GM18499 (cell line): Measurements from ENCODE around the gene TLK2.

Source experiments
- ATAC-seq: cut with Tn5 transposase; IDR thresholded peaks from one replicate; pipeline ENCODE4 v1.9.1; 2021; ENCODE audit warnings: moderate number of reproducible peaks; ENCODE audit not compliant: insufficient read depth, unreplicated experiment

The TLK2 gene

DNA sequence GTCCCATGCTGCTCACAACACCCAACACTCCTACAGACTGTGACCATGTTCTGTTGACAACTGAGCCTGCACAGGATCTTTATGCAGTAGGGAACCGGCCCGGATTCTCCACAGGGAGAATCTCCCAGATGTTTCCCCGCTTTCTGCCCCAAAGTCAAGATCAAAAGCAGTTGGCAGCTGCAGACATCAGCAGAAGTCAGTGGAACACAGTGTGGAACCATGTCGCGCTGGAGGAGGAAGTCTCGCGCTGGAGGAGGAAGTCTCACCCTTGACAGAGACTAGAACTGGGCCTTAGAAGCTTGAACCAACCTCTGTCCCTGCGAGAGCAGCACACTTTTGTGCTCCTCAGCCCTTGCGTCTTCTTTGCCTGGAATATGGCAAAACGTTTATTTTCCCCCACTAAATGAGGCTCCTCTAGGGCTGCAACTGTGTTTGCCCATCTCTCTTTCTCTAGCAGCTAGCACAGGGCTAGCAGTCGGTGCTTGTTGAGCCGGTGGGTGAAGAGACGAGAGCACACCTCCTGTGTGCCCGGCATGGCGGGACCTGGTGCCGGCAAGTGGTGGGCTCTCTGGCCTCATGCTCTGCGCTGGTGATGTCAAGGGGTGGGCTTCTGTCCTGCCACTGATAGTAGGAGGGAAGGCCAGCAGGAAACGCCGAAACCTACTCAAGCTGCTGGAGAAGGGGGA, 146.7 kb downstream of the TLK2 start:
- ATAC-seq, result no peak

DNA sequence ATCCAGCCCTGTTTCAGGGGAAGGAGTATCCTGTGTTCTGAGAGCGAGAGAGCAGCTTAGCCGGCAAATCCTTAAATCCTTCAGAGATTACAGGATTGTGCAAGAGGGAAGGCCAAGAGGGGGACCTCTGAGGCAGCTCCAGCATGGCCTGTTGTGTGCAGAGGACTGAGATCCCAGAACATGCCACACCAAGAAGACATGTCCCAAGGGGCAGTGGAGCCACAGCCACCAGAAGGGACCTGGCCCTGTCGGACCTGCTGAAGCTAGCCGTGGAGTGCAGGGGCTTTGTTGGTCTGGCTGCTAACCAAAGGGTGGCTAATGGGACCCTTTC, 147.2 kb downstream of the TLK2 start:
- ATAC-seq, result no peak

DNA sequence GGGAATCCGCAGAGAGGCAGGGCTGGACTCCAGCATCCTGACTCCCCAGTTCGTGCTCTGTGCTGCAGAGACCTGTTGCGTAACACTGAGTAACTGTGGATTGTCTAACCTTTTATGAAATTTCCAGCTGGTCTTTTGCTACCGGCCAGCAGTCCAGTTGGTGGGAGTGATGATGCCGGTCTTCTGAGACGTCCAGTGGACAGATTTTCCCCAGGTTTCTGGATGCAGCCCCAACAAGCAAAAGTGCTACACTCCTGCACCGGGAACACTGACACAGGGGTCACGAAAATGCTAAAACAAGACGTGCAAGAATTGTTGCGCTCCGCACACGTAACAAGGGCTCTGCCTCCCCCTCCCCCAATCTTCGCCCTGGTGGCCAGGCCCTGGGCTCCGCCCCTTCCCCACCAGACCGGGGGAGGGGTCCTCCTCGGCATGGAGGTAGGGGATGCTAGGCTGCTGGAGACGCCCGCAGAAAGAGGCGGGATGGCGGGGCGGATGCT, 148.1 kb downstream of the TLK2 start:
- no peak for ATAC-seq

DNA sequence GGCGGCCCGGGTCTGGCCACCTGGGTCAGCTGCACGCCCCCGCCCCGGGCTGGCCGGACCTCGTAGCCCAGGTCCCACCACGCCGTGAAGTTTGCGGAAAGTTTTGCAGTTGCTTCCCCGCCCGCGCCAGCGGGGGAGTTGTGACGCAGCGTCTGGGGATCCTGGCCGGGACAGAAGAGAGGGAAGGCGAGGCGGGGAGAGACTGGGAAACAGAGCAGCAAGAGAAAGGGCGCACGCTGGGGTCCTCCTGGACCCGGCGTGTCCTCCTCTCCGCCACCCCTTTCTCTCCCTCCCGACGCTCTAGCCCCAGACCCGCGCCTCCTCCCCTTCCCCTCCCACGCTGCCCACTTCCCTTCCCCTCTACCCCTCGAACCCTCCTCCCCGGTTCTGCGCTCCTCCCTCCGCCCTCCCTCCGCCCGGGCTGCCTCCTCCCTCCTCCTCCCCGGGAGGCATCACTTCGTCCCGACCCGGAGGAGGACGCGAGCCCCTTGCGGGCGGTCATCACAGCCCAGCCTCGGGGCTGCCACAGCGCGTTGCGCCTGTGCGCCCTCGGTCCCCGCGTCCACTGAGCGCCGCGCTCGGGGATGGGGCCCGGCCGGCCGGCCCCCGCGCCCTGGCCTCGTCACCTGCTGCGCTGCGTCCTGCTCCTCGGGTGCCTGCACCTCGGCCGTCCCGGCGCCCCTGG, 148.7 kb downstream of the TLK2 start, which contains the start of gene MRC2:
Gene MRC2 (plus strand): TSS at position 452 of the 685 bp plus-strand sequence. CDS start 133 bp downstream, at position 585.
- no peak for ATAC-seq

DNA sequence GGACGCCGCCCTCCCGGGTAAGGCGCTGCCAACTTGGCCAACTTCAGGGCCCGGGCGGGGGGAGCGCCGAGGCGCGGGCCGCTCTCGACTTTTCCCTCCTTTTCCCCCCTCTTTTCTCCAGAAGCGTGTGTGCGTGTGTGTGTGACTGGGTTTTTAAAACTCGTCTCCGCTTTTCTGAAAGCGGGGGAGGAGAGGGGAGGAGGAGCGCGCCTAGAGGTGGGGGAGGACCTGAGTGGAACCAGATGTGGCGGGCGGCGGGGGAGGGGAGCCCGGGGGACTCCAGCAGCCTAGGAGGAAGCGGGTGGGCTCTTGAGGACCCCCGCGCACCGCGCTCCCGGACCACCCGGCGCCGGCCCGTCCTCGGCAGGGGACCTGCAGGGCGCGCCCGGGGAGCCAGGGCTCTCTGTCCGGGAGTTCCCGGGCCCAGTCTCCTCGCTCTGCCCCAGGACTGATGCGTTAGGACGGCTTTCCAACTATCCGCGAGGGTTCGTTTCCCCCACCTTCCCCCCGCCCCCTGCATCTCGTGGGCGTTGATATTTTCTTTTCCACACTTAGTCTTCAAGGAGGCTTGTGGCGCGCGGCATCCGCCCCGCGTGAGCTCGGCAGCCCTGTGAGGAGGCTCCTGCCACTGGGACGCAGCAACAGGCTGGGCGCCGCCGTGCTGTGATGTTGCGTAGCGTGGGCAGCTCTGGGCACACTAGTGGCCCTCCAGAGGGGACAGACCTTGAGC, 149.4 kb downstream of the TLK2 start:
- ATAC-seq, result no peak

DNA sequence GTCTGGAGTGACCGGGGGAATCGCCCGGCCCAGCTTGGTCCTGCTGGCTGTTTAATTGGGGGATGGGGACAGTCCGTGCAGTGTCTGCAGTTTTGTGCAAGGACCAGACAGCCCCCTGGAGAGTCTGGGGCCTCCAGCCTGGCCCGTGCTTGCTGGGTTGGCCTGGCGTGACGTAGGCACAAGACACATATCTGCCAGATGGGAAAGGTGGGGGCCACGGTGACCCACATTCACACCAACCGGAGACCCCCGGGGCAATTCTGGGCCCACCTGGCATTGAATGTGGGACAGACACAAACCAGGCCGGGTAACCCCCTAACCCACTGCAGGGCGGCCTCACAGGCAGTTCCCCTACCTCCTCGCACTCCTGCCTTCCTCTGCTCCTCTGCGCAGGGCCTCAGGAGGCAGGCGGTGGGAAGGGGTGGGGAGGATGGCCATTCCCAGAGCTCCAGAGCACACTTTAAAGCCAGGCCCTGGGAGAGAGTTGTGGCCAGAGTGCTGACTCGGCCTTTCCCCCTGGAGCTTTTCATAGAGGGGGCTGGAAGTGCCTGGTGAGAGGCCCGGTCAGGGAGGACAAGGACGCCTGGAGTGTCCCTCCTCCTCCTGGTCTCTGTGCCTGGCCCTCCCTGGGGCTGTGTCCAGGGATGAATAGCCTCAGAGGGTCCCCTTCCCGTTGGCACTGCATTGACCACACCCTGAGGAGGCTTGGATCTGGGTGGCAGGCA, 150.4 kb downstream of the TLK2 start:
- ATAC-seq, result no peak

DNA sequence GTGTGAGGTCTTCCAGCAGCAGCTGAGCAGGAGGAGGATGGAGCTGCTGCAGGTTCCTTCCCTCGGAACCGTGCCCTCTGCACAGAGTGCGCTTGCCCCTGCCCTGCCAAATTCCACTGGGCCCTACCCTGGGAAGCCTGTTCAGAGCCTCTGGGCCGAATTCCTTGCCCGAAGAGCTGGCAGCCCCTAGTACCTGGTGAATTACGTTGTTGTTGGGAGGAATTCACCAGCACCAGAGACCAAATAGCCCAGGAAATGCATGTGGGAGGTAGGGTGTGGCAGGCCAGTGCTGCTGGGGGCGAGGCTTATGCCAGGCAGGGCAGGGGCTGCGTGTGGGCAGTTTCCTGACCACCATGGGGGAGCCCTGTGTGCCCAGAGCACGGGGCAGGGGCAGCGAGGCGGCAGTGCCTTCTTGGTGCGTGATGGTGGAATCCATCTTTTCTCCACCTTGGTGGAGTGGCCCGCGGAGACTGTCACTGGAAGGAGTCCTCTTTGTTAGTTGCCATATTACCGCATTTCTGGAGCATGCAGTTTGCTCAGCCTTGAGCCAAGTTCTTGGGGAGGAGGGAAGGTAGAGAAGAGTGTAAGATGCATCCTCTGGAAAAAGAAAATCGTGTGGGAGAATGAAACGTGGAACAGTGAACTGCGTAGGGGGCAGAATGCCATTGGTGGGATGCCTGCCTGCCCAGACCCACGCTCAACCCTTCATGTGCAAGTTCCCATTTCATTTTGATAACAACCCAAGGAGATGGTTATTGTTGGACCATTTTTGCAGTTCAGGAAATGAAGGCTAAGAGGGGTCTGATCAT, 151.1 kb downstream of the TLK2 start:
- ATAC-seq, result no peak

DNA sequence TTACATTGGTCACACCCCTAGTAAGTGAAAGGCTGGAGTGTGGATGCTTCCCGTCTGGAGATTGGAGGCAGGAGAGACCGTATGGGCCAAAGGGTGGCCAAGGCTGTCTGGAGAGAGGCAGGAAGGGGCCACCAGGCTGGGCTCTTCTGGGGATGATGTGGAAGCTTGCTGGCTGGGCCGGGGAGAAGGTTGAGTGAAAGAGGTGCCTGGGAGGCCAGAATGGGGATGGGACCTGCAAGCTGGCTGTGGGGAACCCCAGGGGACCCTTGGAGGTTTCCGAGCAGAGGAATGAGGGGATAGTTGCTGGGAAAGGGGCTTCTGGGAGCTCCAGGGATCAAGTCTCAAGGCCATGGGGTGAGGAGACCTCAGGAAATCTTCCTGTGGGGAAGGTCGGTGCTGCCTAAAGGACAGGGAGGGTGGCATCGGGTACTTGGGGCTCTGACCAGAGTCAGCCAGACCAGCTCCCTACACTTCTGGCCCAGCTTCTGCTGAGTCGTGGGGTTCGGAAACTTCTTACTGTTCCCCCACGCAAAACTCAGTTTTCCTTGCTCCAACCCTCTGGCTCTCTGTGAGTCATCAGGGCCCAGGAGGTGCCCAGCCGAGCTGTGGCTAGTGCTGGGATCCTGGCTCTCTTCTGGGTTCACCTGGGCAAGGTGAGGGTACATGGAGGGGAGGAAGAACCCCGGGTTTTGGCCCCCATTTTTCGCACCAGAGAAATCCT, 151.9 kb downstream of the TLK2 start:
- ATAC-seq, result no peak

DNA sequence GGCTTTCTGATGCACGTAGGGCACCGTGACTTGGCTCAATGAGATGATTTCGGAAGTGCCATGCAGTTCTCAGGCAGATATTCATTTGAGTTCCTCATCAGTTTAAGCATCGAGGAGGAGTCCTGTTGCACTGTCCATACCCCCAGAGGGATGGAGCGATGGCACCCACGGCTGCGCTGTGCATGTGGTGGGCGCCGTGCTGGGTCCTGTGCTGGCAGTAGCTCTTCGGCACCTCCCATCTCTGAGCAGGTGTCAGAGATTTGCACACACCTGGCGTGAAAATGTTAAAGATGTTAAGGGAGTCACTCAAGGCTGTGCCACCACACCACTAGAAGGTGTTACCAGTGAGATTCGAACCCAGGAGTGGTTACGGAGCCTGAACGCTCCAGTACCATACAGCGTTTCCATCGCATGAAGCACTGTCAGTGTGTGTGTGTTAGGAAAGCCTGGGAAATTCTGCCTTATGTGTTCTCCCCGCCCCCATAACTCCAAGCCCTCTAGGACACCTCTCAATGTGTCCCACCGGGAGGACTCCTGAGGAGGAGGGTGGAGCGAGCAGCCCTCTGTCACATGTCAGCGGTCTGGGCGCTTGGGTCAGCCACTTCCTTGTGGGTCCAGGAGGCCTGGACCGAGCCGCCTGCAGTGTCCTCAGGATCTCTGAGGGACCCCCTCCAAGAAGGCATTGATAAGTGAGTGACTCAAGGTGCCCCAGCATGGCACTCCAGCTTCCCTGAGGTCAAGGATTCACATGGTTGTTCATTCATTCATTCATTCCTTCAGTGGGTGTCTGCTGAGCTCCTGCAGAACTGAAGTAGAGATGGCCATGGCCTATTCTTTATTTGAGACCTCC, 152.7 kb downstream of the TLK2 start:
- no peak for ATAC-seq

GRCh38 chr17:62631936-62632924, 153.6 kb downstream of the TLK2 start:
- no peak for ATAC-seq

GRCh38 chr17:62637809-62638208, 159.2 kb downstream of the TLK2 start:
- no peak for ATAC-seq

GRCh38 chr17:62641153-62641552, 162.5 kb downstream of the TLK2 start:
- no peak for ATAC-seq

DNA sequence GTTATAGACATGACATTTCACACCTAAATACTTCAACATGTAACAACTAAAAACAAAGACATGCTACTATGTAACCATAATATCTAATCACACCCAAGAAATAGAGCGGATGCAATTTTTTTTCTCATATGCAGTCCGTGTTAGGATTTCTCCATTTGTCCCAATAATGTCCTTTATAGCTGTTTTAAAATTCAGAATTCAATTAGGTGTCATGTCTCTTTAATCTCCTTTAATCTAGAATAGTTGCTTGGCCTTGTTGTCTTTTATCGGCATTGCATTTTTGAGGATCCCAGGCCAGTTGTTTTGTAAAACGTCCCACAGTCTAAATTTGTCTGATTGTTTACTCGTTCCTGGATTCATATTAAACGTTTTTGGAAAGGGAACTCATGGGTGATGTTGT, 163.3 kb downstream of the TLK2 start:
- no peak for ATAC-seq

- no peak for ATAC-seq
Measured at GRCh38 chr17:62643496-62643895, 164.9 kb downstream of the TLK2 start.

DNA sequence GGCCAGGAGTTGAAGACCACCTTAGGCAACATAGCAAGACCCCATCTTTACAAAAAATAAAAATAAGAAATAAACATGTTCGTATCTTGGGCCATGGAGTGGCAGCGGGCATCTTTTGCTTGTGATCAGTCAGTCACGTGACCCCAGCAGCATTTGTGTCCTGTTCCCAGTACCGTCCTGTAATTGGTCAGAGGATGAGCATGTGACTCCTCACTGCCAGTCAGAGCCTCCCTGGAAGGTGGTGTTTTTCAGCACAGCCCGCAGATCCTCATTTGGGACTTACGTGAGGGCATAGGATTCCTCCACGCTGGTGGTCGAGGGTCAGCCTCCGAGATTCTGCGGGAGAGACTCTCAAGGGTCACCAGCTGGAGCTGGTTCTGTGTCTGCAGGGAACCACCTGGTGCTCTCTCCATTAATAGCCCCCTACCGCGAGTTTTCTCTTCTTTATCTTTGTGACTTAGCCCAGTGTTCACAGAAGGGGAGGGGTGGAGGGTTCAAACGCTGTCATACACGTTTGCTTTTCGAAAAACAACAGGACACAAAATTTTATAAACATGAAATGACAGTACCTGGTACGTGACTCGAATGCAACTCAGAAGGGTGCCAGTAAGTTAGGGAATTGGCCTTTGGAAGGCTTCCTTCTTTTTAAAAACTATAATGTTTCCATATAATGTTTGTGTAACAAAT, 166.0 kb downstream of the TLK2 start:
- ATAC-seq, result no peak

- no peak for ATAC-seq
Measured at GRCh38 chr17:62648251-62648955, 169.8 kb downstream of the TLK2 start.
